Kasumi-1 (cell line): ENCODE results near the gene TRMT44.

ENCODE experiments used
- DNase-seq, 2 experiments: peaks; one replicate each; lab custom pipeline; 2025; lab: John Stamatoyannopoulos, UW

The TRMT44 gene

DNA sequence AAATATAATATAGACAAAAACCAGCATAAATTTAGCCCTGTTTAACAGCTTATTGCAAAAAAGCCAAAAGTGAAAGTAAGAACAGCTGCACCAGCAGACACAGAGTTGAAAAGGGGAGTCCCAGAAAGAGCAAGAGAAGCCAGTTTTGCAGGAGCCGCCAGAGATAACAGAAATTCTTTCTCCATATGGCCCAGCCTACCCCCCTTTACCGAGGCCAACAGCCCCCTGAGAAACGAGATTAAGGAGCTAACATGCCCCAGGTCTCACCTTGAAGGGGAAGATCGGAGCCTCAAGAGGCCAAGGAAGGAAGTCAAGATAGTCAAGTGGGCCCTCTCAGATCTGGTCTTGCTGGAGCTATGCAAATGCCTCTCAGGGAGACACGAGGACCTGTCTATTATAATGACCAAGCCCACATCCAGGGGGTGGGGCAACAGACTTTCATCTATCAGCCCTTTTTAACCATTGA, 4.9 kb upstream of the TRMT44 start:
- peak; percentile 19 to 28 for DNase-seq

- no peak for DNase-seq
Measured at GRCh38 chr4:8437281-8437680, 3.3 kb upstream of the TRMT44 start.

DNA sequence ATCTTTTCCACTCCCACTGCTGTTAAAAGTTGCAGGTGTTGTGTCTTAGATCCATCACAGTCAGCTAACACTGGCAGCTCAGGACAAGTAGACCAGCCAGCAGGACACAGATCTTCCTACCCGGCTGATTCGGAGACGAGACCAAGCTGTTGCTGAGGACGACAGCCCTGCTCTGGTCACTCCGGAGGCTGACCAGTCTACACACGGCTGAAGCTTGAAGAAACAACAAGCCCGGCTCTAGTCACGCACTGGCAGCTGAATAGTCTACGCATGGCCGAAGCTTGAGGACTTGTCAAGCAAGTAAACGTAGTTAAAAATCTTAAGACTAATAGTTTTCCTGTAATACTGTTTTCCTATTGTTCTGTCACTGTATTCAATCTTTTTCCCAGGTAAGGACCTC, 1.8 kb upstream of the TRMT44 start:
- DNase-seq = no peak

DNA sequence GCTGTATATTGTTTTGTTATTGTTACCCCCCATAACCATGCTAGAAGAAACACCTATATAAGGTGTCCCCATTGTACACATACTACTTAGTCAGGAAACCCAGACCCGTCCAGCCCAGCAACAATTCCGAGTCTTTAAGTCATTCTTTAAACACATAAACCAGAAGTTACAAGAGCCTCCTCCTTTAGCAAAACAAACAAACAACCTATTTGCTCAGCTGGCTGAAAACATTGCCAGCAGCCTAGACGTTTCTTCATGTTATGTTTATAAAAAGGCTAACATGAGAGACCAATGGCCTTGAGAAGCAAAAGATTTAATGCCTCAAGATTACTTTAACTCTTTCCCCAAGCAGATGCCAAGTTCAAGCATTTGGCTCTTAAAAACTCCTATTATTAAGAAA, 1.4 kb upstream of the TRMT44 start:
- DNase-seq = no peak

DNA sequence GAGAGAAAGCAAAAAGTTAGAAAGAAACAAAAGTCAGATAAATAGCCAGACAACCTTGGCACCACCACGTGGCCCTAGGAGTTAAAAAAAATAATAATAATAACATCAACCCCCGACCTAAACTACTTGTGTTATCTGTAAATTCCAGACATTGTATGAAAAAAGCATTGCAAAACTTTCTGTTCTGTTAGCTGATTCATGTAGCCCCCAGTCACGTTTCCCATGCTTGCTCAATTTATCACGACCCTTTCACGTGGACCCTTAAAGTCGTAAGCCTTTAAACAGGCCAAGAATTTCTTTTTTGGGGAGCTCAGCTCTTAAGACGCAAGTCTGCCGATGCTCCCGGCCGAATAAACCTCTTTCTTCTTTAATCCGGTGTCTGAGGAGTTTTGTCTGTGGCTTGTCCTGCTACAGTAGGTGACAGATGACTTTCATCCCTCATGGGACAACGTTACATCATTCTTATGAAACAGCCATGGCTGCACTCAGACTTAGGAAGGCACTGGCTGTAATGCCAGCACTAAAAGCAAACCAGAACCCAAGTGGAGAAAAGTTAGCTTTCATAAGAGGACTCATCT, 574 bp upstream of the TRMT44 start:
- DNase-seq = peak in 1 of 2 experiments; percentile 47

DNA sequence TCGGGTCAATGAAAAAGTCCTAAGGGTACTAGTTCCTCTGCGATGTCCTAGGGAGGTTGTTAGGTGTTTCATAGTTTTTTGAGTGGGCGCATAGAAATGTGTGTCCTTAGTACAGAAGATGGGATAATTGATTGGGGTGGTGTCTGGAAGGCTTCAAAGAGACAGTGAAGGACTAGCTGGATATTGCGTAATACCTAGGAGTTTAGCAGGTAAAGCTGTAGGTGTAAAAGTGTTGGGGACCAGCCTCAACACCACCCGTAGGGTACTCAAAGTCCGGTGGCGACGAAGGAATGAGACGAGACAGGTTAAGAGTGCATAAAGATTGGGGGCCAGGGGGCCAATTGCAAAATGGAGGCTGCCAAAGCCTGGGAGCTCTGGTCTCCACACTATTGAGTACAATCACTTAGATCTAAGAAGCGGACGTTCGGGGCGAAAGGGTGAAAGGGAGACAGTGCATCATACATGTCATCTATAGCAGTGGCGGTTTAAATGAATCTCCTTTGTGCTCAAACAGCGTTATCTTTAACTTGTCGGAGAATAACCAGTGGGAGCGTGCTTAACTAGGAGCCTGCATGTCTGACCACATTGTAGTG, 1.0 kb downstream of the TRMT44 start:
- DNase-seq = no peak

- no peak for DNase-seq
Measured at GRCh38 chr4:8442596-8443358, 2.2 kb downstream of the TRMT44 start.

DNA sequence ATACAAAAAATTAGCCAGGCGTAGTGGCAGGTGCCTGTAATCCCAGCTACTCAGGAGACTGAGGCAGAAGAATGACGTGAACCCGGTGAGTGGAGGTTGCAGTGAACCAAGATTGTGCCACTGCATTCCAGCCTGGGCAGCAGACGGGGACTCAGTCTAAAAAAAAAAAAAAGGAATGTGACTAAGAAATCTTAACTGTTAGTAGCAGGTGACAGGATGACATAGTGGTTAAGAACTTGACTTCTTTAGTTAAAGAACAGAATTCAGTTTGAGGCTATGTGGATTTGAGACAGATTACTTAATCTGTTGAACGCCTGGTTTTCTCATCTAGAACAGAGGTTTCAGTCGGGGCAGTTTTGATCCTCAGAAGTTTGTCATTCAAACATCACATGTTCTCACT, 3.2 kb downstream of the TRMT44 start:
- no peak for DNase-seq

- no peak for DNase-seq
Measured at GRCh38 chr4:8446122-8446521, 5.5 kb downstream of the TRMT44 start.

DNA sequence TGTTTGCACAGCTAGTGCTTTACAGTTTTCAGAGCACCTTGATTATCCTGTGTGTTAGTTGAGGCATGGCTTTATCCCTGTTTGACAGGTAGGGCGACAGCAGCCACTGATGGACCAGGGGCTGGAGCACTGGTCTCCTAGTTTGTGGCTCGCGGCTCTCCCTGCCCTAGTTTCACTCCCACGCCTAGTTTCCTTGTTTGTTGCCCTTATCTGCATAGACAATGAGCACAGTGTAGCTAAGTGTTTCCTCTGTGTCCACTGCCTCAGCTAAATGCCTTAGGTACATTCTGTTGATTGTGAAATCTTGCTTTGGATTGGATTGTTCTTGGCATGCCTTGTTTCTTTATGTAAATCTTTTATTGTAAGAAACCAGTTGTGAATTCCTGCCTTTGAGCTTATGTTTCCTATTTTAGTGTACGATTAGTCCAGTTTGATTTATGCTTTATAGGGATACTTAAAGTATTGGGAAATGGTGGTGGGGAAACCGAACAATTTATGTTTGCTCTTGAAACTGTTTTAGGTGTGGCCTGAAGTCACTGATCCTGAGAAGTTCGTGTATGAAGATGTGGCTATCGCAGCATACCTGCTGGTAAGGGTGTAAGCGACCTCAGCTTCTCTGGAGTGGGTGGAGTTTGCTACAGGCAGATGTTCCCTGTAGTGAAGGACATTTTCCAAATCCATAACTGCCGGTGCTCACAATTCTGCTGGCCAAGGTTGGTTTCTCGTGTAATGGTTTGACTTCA, 11.0 kb downstream of the TRMT44 start:
- no peak for DNase-seq

GRCh38 chr4:8453957-8454356, 13.4 kb downstream of the TRMT44 start:
- DNase-seq = no peak

- no peak for DNase-seq
Measured at GRCh38 chr4:8457646-8458252, 17.2 kb downstream of the TRMT44 start.

GRCh38 chr4:8459867-8460445, 19.4 kb downstream of the TRMT44 start:
- no peak for DNase-seq

- DNase-seq = no peak
Measured at GRCh38 chr4:8461086-8461485, 20.5 kb downstream of the TRMT44 start.

DNA sequence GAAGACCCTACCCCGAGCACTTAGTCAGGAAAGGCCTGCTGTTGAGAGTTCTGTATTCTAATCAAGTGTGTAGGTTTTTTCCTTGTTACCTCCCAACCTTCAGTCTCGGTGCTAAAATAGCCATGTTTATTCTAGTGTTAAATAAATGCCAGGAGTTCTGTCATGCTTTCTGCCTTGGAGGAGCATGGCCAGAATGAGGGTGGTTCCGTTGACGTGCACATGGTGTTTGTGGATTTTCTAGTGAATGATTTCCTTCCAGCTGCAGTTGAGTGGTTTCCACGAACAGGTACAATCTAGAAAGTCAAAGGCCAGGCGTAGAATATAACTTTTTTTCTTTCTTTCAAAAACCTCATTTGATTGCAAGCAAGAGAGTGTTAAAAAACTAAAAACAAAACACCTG, 21.0 kb downstream of the TRMT44 start:
- DNase-seq = no peak

- no peak for DNase-seq
Measured at GRCh38 chr4:8463811-8464210, 23.2 kb downstream of the TRMT44 start.

- no peak for DNase-seq
Measured at GRCh38 chr4:8464381-8464780, 23.8 kb downstream of the TRMT44 start.

DNA sequence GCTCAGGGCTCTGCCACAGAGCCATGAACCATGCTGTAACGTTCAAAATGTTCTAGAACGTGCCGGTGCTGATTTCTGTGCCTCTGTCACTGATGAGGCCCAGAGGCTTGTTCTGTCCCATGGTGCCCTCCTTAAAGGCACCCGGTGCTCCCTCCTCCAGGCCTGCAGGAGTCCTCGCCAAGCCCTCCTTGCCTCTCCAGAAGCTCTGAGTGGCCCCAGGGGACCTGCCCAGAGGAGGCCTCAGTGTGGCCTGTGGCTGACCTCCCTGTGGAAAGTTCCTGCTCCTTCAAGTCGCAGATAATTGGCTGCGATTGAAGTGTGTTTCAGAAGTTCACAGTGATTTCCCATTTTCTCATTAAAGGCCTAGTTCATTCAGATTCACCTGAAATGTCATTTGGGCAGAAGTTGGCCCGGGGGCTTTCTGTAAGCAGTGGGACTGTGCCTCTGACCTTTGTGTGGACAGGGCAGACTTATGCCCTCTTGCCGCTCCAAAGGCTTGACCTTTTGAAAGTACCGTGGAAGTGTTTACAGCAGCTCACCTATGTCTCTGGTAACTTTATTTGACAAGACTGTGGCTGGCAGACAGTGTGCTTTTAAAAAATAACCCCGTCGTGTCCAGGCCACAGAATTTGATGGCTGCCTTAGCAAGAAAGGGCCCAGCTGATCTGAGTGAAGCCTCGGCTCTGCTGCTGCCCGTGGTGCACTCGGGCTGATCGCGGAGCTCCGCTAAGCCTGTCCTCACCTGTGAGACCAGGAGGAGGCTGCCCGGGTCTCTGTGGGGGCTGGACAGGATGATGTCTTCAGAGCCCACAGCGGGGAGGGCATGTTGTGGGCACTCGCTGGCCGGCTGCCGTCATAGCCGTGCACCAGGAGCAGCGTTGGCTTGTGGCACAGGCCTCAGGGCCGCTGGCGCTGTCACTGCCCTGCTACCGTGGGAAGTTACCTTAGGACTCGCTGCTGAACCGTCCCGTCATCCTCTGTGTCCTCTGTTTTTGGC, 25.3 kb downstream of the TRMT44 start:
- no peak for DNase-seq

DNA sequence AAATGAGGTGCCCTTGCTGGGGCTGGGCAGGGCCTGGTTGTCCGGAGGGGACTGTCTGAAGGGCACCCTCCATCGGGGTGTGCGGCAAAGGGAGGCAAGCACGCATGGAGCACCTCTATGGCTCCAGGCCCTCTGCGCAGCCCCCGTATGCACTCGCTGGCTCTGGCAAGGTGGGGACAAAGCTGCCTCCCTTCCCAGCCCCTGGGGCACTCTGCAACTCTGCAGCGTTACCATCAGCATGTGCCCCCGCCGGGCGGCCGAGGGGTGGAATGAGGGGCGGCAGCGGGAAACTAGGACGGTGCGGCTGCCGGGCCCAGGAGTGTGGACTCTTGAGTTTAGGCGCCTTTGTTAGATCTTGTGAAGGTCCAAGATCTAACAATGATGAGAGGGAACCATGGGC, 26.4 kb downstream of the TRMT44 start:
- no peak for DNase-seq

DNA sequence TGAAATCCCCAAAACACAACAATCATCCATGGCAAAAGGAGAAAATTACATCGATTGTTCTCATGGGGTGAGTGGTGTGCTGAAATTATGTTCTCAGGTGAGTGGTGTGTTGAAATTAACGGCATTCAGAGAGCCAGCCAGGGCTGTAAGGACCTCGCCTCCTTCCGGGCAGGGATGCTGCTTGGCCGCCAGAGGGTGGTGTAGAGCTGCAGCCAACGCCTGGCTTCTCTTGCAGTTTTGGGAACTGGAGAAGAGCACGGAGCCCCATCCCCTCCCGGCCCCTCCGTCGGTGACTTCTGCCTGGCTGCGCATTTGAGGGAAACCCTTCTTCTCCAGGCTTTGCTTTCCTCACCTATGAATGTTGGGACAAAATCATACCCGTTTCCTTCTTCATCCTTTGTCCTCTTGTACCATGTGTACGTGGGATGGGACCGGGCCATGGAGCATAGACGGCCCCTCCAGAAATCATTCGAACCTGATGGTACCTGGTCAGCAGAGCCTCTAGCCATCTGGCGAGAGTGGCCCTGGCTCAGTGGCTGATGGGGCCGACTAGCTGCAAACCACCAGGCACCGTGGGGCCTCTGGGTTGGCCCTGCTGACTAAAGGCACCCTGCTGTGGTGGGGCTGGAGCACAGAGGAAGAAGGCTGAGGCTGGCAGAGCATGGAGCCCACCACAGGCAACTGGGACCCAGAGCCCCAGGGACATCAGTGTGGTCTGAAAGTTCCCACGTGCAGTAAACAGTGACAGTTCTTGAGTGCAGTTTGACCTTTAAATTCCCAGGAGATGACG, 28.4 kb downstream of the TRMT44 start:
- DNase-seq = peak; percentile 73 to 74
